Spleen (tissue), 11 donors: ENCODE results near the gene VEZT. TPM values are rescaled to one million over a fixed set of nuclear protein-coding genes. Genes with fewer than 3 reads are reported as not detected.

ENCODE experiments used
- DNase-seq: peaks from one replicate; pipeline ENCODE4 v3.0.0-alpha.2; 2020
- H3K27ac ChIP-seq, 8 donors: fragments of 200-600 bp; sonication (generic) in 7 of 8; 1 replicate in 4 of 8; 2 replicates in 4 of 8; pipeline versions ENCODE4 v1.5.0 to v1.8.0; 2016 to 2021; ENCODE audit warnings: inconsistent platforms in 4 of 8, mild to moderate bottlenecking in 4 of 8, moderate library complexity in 1 of 8
- H3K27me3 ChIP-seq, 7 donors: fragments of 200-600 bp; sonication (generic) in 6 of 7; replicated peaks in 1 of 7; 1 replicate in 4 of 7; 2 replicates in 3 of 7; pipeline versions ENCODE4 v1.5.0 to v1.8.0; 2016 to 2021; ENCODE audit warnings: inconsistent platforms in 3 of 7, mild to moderate bottlenecking in 1 of 7
- H3K36me3 ChIP-seq, 6 donors: fragments of 200-600 bp; sonication (generic) in 5 of 6; 1 replicate in 4 of 6; 2 replicates in 2 of 6; pipeline versions ENCODE4 v1.5.0 to v1.8.0; 2016 to 2021; ENCODE audit warnings: inconsistent platforms in 2 of 6
- H3K4me1 ChIP-seq, 6 donors: fragments of 200-600 bp; sonication (generic) in 5 of 6; 1 replicate in 3 of 6; 2 replicates in 3 of 6; pipeline versions ENCODE4 v1.5.0 to v1.8.0; 2016 to 2021; ENCODE audit warnings: inconsistent platforms in 3 of 6
- H3K4me3 ChIP-seq, 8 donors: fragments of 200-600 bp; sonication (generic) in 7 of 8; 1 replicate in 4 of 8; 2 replicates in 4 of 8; pipeline versions ENCODE4 v1.5.0 to v1.8.0; 2016 to 2021; ENCODE audit warnings: inconsistent platforms in 4 of 8, mild to moderate bottlenecking in 4 of 8, moderate library complexity in 2 of 8
- H3K9me3 ChIP-seq, 8 donors: fragments of 200-600 bp; sonication (generic) in 7 of 8; 1 replicate in 4 of 8; 2 replicates in 4 of 8; pipeline versions ENCODE4 v1.5.0 to v1.8.0; 2016 to 2021; ENCODE audit warnings: inconsistent platforms in 4 of 8
- POLR2A ChIP-seq, 3 donors: fragments of 450-650 bp; IDR thresholded peaks; one replicate each; pipeline ENCODE4 v1.5.1; 2017; ENCODE audit warnings: antibody characterized with exemption in 3 of 3, mild to moderate bottlenecking in 1 of 3
- POLR2AphosphoS5 ChIP-seq, 3 donors: sonication (generic); formaldehyde crosslinking; IDR thresholded peaks; one replicate each; pipeline ENCODE4 v1.5.1; 2017; ENCODE audit warnings: antibody characterized with exemption in 3 of 3
- WGBS, 5 donors: extraction: QIAGEN DNeasy Blood & Tissue Kit in 3 of 5; methylation state at CpG; one replicate each; pipeline versions ENCODE4 v1.1.5 to v1.1.7; 2013 to 2018; 5-methylcytosine and 5-hydroxymethylcytosine counted together
- intact Hi-C: fragments of 100-400 bp; cut with DNase I; formaldehyde crosslinking; loops from one replicate; pipeline ENCODE4 v1.15.0; 2023; ENCODE audit warnings: low total_unique reads
- polyA plus RNA-seq, 3 donors: library from polyadenylated mRNA; stranded (reverse); fragments of 200-250 nt; gene quantifications; one replicate each; pipeline ENCODE4 v1.2.1, GENCODE V29; 2013
- total RNA-seq, 7 donors: library from RNA; depleted of rRNA in 3 of 7; stranded (reverse); fragments of >200 nt in 3 of 7; fragmentation: NEBNext Ultra II Directional in 4 of 7; extraction: Animal tissue kit (Norgen Biotek cat#: 25700) in 4 of 7; gene quantifications; one replicate each; pipeline versions ENCODE4 v1.1.0 to v1.2.1, GENCODE V29; 2016 to 2021
- TF ChIP-seq, protein P1 (sequence below), 11 experiments: fragments of 200-600 bp in 7 of 11; fragments of 450-650 bp in 4 of 11; sonication (generic) in 4 of 11; IDR thresholded peaks in 8 of 11; conservative IDR thresholded peaks in 3 of 11; 1 replicate in 7 of 11; 2 replicates in 4 of 11; pipeline versions ENCODE4 v1.4.0 to v1.8.0; 2016 to 2021; ENCODE audit warnings: antibody characterized with exemption in 11 of 11, inconsistent platforms in 4 of 11, mild to moderate bottlenecking in 1 of 11
- donor health status: healthy with polysubstance abuse.
- donor health status: DM: no; HTN: no; CAD: no; lungs with moderate emphysema.
- donor health status: DM: no; HTN: no; CAD: no.
- donor health status: Bipolar disorder and iron deficiency.
- donor health status: healthy.
- donor health status: DM: no; HTN: no; CAD: no.
- donor health status: DM: yes; HTN: yes; CAD: no.

The VEZT gene
- total and polyA plus RNA-seq, 10 donors: 17.0 to 64.3 (median 44.8) TPM

DNA sequence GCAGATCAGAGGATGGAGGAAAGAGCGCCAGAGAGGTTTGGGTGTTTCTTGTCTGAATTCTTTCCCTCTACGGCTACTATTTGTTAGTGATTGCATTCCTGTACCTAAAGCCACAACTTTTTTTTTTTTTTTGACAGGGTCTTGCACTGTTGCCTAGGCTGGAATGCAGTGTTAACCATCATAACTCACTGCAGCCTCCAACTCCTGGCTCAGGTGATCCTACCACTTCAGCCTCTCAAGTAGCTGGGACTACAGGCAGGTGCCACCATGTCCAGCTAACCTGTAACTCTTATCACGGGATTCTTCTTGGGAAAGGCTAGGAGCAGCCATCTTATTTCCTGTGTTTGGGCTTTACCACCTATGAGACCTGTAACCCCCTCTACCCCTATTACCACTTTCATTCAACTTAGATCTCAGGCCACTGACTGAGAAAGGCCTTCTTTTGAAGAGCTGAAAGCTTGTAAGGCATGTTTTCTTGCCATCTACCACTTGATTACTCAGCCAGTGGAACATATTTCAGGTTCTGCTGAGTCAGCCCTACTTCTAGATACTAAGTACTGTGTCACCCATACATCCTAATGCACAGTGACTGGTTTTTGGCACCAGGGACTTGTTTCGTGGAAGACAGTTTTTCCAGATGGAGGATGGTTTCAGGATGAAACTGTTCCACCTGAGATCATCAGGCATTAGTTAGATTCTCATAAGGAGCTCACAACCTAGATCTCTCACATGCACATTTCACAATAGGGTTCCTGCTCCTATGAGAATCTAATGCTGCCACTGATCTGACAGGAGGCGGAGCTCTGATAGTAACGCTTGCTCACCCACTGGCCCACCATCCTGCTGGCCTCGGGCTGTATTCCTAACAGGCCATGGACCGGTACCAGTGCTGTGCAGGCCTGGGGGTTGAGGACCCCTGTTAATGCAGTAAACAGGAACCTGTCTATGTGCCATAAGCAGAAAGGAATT, 6.9 kb downstream of the VEZT start:
- TF ChIP-seq POLR2AphosphoS5 (IDR thresholded peaks at IDR 0.05) (no peak), POLR2A (IDR thresholded peaks at IDR 0.05) (no peak)
- TF ChIP-seq, protein P1, sequence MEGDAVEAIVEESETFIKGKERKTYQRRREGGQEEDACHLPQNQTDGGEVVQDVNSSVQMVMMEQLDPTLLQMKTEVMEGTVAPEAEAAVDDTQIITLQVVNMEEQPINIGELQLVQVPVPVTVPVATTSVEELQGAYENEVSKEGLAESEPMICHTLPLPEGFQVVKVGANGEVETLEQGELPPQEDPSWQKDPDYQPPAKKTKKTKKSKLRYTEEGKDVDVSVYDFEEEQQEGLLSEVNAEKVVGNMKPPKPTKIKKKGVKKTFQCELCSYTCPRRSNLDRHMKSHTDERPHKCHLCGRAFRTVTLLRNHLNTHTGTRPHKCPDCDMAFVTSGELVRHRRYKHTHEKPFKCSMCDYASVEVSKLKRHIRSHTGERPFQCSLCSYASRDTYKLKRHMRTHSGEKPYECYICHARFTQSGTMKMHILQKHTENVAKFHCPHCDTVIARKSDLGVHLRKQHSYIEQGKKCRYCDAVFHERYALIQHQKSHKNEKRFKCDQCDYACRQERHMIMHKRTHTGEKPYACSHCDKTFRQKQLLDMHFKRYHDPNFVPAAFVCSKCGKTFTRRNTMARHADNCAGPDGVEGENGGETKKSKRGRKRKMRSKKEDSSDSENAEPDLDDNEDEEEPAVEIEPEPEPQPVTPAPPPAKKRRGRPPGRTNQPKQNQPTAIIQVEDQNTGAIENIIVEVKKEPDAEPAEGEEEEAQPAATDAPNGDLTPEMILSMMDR (IDR thresholded peaks at IDR 0.05 in 8 of 11, conservative IDR thresholded peaks at IDR 0.05 in 3 of 11): no peak
- 90 to 97% (median 94%) methylated on average over 8 of the region's 8 CpGs for WGBS, 5 donors
- no peak for DNase-seq
- Histone ChIP-seq H3K4me1 (peaks cover under 1 to 44% (median 19%) of the 10 kb centered on the region in 6 donors), H3K36me3 (peaks cover 0 to 21% (median 3%) of the 10 kb centered on the region in 6 donors), H3K27me3 (no peaks in the 10 kb centered on the region), H3K27ac (no peak overlapping the region), H3K9me3 (no peaks in the 10 kb centered on the region), H3K4me3 (no peak overlapping the region)
- intact Hi-C loops: no loop called here

DNA sequence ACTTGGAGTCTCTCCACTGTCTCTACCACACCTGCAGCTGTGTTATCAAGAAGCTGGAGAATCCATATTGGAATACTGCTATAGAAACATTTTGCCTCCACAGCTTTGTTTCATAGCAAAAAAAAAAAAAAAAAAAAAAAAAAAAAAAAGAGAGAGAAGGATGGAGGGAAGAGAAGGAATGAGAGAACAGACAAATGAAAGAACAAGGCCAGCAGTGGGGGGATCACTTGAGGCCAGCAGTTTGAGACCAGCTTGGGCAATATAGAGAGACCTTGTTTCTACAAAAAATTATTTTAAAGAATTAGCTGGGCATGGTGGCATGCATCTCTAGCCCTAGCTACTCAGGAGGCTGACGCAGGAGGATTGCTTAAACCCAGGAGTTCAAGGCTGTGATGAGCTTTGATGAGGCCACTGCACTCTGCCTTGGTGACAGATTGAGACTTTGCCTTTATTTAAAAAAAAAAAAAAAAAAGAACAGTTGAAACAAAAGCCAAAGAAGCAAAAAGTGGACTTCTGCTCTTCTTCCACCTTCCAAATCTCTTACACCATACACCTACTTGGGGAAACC, 8.1 kb downstream of the VEZT start:
- Histone ChIP-seq H3K9me3 (no peaks in the 10 kb centered on the region), H3K4me1 (peaks cover 0 to 45% (median 20%) of the 10 kb centered on the region in 6 donors), H3K36me3 (peaks cover 0 to 21% (median 3%) of the 10 kb centered on the region in 6 donors), H3K27me3 (no peaks in the 10 kb centered on the region), H3K27ac (no peak overlapping the region), H3K4me3 (no peak overlapping the region)
- TF ChIP-seq POLR2AphosphoS5 (IDR thresholded peaks at IDR 0.05) (no peak), POLR2A (IDR thresholded peaks at IDR 0.05) (no peak)
- intact Hi-C loops: no loop called here
- DNase-seq: no peak
- 93 to 100% (median 96%) methylated on average over 1 of the region's 1 CpG for WGBS, 5 donors

DNA sequence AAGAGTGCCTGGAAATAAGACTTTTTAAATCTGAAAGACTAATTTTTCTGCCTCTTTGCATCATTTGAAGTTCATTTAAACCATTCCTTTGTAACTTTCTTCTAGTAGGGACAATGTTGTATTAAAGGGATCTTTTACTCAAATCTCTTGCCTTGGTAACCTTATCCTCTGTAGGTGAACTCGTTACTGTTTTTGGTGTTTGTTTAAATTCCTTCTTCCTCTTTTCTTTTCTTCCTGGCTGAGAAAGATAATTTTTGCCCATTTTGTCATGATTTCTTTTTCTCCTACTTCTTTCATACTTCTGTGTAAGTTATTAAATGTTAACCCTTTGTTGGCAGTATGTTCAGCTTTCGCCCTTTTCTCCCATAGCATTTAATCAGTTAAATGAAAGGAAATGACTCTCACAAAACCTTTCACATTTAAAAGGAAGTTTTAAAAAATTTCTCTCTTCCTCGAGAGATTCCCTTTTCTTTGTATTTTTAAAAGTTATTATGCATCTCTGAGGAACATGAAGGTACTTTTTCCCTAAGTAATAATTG, 10.3 kb downstream of the VEZT start:
- intact Hi-C loops: no loop called here
- DNase-seq: no peak
- Histone ChIP-seq H3K9me3 (no peaks in the 10 kb centered on the region), H3K36me3 (peaks cover 0 to 21% (median 3%) of the 10 kb centered on the region in 6 donors), H3K4me3 (no peak overlapping the region), H3K4me1 (peaks cover 0 to 44% (median 25%) of the 10 kb centered on the region in 6 donors), H3K27ac (no peak overlapping the region), H3K27me3 (no peaks in the 10 kb centered on the region)
- 33 to 44% (median 36%) methylated on average over 3 of the region's 3 CpGs for WGBS, 5 donors
- no peak for TF ChIP-seq POLR2AphosphoS5 (IDR thresholded peaks at IDR 0.05)
- TF ChIP-seq POLR2A (IDR thresholded peaks at IDR 0.05): no peak
- TF ChIP-seq, protein P1 (IDR thresholded peaks at IDR 0.05 in 8 of 11, conservative IDR thresholded peaks at IDR 0.05 in 3 of 11): no peak

DNA sequence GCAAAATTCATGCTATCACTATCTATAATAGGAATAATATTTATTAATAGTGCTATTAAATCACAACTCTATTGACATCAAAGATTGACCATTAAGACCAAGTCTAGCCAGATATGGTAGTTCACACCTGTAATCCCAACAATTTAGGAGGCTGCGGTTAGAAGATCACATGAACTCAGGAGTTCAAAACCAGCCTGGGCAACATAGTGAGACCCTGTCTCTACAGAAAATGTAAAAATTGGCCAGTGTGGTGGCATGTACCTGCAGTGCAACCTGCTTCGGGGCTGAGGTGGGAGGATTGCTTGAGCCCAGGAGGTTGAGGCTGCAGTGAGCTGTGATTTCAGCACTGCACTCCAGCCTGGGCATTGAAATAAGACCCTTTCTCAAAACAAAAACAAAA, 11.0 kb downstream of the VEZT start:
- Histone ChIP-seq H3K9me3 (no peaks in the 10 kb centered on the region), H3K36me3 (peaks cover 0 to 21% (median 3%) of the 10 kb centered on the region in 6 donors), H3K4me3 (no peak overlapping the region), H3K27ac (no peak overlapping the region), H3K4me1 (peaks cover 0 to 44% (median 25%) of the 10 kb centered on the region in 6 donors), H3K27me3 (no peaks in the 10 kb centered on the region)
- WGBS, 5 donors: 92 to 100% (median 95%) methylated on average over 2 of the region's 2 CpGs
- intact Hi-C loops: no loop called here
- DNase-seq: no peak
- TF ChIP-seq POLR2A (IDR thresholded peaks at IDR 0.05): no peak
- TF ChIP-seq, protein P1 (IDR thresholded peaks at IDR 0.05 in 8 of 11, conservative IDR thresholded peaks at IDR 0.05 in 3 of 11): no peak
- no peak for TF ChIP-seq POLR2AphosphoS5 (IDR thresholded peaks at IDR 0.05)
